Effector CD8-positive, alpha-beta T cell (primary cell): Measurements from ENCODE around the gene MTUS2.

ENCODE experiments used
- DNase-seq: peaks from one replicate; lab custom pipeline; 2025; lab: John Stamatoyannopoulos, UW

The MTUS2 gene

DNA sequence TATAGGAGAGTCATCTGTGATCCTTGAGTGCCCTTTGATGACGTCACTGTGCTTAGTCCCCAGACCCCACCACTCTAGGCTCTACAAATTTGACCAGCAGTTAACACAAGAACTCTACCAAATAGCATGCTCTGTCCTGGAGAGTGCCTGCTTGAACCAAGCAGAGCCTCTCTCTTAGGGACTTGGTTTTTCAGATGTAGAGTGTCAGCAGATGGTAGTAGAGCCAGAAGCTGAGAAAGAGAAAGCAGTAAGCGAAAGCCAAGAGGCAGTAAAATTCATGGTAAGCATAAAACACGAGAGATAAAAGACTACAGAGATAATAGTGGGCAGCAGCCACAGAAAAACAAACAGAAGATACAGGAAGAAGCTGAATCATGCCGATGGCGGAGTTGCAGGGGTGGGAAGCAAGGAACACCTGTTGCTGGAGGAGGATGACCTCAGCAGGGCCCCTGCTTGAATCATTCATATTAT is 582.1 kb downstream of the MTUS2 start:
- no peak for DNase-seq

DNA sequence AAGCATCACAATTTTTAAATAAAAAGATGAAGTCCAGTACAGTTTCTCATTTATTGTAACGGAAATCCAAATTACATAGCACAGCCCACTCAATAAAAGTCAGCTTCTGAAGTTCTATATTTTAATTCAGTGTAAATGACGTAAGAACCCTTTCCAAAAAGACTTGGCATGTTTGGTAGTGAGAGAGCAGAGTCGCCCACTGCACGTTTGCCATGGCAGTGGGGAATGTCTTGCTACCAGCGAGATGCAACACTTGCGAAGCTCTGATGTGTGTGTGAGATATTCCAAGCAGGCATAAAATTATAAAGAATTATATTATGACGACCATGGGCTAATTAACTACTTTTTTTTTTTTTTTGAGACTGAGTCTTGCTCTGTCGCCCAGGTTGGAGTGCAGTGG is 585.3 kb downstream of the MTUS2 start:
- no peak for DNase-seq

DNA sequence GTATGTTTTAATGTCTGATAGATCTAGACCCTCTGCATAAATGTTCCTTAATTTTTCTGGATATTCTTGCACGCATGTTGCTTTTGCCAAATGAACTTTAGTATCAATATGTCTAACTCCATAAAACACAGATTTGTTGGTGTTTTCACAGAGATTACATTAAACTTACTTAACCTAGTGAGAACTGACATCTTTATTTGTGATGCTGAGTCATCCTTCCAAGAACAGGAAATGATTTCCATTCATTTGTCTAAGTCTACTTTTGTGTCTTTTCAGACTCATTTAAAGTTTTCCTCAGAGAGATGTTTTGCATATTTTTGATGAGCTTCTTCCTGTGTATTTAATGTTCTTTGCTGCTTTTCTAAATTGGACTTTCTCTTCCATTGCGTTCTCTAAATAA is 591.3 kb downstream of the MTUS2 start:
- DNase-seq: no peak

GRCh38 chr13:29418026-29418425 is 597.9 kb downstream of the MTUS2 start:
- no peak for DNase-seq

DNA sequence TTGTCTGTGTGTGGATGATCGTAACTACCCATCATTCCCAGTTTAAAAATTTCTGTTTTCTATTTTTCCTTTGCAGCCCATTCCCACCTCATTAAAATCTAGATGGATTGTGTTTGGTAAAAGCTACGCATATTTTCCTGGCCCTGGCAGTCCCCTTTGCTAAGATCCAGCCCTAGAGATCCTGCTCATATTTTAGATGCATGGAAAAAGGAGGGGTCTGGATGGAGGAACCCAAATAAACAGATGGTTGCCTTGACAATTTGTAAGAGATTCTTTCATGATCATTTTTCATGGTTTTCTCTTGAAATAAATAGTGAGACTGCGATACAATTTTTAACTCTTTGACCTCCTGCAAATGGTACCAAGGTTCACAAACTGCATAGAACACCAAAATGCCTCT is 601.0 kb downstream of the MTUS2 start:
- DNase-seq: no peak

DNA sequence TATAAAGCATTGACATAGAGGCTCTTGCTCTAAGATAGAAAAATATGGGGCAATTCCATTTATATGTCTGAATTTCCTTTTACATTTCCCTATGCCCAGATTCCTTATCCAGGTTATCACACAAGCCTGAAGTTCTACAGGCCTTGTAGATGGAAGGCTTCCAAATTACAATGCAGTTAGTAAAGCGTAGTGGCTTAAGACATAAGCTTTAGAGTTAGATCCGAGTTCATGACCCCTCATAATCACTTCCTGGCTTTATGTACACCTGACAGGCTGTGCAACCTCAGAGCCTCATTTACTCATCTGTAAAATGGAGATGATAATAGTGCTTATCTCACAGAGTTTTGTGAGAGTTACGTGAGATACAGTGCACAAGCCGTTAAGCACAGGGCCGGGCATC is 601.9 kb downstream of the MTUS2 start:
- DNase-seq: no peak

GRCh38 chr13:29423050-29423449 is 602.9 kb downstream of the MTUS2 start:
- no peak for DNase-seq

DNA sequence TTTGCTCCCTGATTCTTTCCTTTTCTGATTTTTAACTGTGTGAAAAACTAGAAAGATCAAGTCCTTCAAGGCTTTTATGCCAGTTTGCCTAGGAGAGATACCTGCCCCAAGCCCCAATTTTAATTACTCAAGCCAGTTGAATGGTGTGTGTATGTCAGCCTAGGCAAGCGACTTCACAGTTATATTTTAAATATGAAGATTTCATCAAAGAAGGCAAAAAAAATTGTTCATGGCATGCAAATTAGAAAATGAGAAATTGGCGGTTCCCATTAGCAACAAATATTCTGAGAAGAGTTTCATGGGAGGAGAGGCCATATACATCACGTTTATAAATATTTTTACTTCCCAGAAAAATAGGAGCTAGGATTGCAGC is 607.8 kb downstream of the MTUS2 start:
- no peak for DNase-seq

DNA sequence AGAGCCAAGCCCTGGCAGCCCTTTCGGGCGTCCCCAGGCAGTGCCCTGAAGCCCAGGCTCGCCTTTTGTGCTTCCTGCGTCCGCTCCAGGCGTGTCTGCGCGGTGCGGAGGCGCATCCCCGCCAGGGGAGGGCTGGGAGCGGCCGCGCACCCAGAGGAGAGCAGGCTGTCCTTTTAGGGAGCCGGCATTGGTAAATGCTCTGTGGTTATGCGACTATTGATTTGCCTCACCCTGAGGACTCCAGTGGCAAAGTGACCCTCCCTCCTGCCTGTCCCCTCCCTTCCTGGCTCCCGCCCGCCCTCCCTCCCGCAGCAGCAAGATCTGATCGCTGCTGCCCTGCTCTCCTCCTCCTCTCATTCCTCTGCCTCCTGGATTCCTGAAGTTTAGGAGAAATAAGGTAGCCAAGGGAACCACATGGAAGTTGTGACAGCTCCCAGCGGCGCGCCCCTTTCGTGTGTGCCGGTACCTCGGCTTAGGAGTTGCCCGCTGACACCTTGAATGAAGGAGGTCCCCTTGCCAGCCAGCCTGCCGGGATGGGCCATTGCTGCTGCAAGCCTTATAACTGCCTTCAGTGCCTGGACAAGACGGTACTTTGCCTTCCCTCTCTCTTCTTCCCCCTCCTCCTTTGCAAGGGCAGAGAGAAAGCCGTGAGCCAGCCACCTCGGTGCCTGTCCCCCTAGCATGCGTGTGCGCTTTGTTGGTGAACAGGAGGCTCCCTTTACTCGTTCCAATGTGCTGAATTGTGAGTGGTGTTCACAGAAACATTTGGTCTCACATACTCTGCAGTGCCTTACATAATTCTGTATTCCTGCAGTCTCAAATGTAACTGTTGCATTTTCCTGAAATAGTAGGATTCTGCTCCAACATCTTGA is 608.4 kb downstream of the MTUS2 start:
- DNase-seq: no peak

DNA sequence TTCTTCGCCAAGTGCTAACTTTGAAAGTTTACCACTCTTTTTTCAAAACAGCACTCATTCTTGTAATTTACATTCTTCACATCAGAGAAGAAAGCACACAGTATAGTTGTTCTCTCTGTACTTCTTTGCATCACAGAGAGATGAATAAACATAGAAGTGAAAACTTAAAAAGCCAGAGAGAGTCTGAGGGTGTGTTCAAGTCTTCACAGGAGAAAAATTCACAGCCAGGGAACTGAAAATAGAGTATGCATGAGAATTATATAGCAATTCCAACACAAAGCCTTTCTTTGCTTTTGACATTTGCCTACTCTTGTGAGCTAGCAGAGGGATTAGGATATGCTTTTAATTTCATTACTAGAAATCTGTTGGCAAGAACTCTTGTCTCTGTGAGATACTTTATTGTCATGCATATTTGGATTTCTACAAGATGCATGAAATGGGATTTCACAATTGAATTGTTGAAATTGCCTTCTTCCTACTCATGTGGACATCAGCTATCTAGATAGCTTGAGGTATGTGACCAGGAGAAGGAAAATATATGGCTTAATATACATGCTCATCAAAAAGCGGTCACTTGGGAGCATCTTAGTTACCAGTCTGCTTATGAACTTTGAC is 609.3 kb downstream of the MTUS2 start:
- DNase-seq: no peak

DNA sequence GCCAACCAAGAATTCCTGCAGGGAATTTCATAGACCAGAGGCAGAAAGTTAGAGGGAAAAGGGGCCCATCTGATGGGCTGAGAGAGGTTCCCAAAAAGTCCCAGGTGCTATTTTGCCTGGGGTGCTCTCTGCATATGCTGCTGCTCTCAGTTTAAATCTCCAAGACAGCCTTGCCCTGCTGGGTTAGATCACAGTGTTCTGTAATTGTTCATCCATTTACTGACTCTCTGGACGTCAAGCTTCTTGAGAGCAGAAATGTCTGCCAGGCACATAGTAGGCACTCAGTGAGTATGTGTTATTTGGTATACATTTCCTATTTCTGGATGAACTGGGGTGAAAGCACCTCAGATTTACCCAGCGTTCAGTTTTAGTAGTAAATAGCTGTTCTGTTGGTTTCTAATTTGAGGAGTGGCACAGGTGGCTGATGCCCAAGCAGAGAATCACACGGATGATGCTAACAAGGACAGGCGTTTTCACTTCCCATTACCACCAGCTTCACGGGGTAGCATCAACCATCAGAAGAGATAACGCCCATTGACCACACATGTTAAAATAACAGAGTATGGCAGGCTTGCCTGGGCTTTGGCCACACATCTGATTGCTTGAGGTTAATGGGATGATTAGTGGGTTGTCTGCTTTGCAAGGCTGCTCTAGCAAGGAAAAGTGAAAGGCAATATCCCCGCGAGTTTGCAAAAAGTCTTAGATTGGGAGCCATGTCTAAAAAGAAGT is 614.2 kb downstream of the MTUS2 start:
- DNase-seq: no peak

DNA sequence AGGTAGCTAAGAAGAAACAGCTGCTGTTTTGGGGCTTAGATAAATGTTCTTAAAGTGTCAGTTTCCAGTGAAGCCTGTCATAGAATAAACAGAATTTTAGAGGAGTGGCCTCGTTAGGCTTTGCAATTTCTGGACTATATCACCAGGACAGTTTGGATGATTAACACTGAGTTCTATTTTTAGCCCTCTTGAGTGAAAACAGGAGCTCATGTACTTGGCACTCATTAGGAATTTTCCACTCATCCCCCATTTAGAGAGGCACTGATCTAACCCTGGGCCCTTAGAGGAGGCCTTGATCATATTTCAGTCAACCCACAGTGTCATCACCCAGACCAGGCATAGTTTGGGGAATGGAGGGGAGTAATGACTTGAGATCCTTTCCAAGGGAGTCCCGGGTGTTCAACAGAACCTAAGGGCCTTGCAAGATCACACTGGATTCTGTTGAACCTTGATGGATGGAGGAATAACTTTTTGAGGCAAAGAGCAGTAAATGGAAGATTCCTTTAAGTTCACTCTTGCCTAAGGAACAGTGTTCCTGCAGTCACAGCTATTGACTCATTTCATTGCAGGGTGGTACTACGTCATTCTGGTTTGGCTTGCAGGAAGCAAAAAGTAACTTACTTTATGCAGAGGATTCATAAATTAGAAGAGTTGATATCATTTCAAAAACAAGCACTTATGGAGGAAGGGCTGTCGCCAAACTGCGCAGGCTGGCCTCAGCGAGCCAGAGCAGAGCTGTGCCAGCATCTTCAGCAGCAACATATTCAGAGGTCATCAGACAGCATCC is 615.2 kb downstream of the MTUS2 start:
- DNase-seq: no peak

DNA sequence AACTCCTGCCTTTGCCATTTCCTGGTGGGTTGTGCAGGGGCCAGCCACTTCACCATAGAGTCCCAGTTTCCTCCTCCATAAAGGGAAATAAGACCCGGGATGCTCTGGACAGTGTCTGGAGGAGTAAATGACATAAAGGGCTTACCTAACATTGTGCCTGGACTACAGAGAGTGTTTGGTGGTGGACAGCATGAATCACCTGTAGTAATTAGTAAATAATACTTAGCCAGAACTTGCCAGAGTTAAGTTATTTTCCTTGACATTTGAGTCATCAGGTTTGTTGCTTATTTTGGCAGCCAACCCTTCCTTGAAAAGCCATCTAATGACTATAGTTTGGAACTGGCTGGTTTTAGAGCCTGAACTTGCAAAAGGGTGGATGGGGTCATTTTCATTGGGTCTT is 616.2 kb downstream of the MTUS2 start:
- no peak for DNase-seq

DNA sequence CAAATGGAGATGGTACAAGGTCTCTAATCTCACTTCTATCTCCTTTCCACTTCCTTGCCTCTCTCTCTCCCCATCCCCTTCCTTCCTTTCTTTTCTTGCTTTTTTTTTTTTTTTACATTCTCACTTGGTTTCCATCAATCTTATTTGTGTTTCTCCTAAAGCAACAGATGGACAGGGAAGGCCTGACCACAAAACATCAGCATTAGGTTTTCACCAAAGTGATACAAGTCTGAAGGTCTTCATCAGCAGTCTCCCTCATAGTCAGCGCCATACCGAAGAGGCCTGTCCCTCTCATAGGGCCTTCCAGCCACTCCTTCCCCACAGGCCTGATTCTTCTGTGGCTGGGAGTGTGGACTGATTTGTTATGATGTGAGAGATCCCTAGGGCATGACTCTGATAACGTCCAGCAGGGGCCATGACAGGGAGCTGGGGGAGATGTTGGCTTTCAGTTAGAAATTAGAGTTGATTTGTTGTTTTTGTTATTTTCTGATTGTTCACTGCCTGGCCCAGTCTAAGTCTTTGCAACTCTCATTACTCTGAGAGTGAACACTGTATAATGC is 616.7 kb downstream of the MTUS2 start:
- DNase-seq: no peak

DNA sequence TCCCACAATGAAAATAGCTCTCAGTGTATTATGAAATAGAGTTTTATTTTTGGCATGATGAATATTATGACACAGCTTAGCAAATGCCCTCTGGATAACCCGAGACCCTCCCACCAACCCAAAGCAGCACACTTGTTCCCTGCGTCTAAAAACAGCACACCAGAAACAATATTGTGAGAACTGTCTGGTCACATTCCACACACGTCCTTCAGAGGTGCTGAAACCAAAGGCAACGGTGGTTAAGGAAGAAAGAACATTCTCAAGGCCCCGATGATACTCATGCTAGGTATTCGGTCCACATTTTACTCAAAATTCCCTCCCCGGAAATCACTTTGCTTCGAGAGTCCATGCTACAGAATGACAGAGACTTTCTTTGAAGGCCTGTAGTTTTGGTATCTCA is 618.6 kb downstream of the MTUS2 start:
- DNase-seq: no peak

GRCh38 chr13:29439601-29440388 is 619.7 kb downstream of the MTUS2 start:
- DNase-seq: no peak

DNA sequence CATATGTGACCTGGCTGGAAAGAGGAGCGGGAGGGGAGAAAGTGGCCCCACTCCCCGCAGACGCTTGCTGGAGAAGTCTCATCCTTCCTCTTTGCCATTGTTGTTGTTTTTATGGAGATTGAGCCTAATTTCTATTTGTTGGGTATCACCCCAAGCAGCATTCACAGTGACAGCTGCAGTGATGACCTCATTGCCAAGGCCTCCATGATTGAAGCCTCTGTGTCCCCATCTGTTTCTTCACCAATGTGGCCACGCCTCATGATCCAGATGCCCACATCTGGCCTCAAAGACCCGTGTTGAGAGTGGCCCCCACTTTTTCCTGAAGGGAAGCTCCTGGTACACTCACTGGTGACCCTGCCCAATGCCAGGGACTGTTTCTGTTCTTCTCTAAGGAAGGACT is 621.2 kb downstream of the MTUS2 start:
- DNase-seq: no peak

GRCh38 chr13:29446016-29446415 is 625.9 kb downstream of the MTUS2 start:
- no peak for DNase-seq

GRCh38 chr13:29448174-29448573 is 628.0 kb downstream of the MTUS2 start:
- no peak for DNase-seq

- DNase-seq: no peak
These were observed 629.6 kb downstream of the MTUS2 start for GRCh38 chr13:29449726-29450125.

DNA sequence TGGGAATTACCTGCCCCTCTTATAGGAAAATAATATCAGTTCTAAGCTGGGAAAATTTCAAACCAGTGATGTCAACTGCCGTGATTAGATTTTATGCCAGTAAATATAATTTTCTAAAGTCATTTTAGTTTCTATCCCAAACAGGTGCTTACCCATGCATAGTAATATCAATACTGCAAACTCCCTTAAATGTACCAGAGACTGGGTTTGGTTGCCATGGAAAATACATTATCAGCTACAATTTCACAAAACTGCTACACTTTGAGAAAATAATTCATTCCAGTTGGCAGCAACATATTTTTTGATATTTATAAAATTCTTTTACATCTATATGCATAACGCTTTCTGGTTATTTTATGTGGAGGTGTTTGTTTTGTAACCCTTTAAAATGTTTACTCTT is 631.8 kb downstream of the MTUS2 start:
- no peak for DNase-seq
